Measurements from ENCODE around the gene RBM15. TPM values are rescaled to one million over a fixed set of nuclear protein-coding genes. Genes with fewer than 3 reads are reported as not detected.

Gene RBM15
- total and polyA plus RNA-seq, 2 of the 13 experiments (the other 11 are each of a cell fraction or from before 2014, with no cell fraction given): 13.5 to 36.4 TPM

DNA sequence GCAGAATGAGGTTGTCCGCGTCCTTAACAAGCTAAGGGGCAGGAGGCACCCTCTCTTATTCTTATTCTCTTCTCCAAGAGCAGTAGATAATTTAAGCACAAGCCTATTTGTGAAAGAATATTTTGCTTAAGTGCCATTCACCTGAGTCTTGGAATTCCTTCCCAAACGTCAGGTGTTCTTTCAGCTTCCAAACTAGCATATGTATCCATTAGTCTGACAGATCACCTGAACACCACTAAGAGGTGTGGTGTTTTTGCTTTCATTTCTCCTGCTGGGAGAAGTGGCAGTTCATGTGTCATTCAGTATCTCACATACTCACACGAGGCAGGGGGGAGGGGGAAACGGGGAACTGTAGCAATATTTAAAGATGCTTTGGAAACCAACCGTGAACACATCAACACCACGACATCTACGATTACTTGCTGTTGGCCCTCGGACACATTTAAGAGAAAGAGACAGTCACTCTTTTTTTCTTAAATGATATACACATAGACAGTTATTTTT is 45.5 kb upstream of the RBM15 start:
- Histone ChIP-seq H3K27me3 (ENCODE audit: control insufficient read depth in 1 of 2, insufficient read depth in 2 of 2, low read length in 2 of 2) (peaks cover 0 to 6% of the 10 kb centered on the region in 2 experiments; a peak in 2 of 5 replicates), H3K4me3 (replicated peaks in 1 of 3; ENCODE audit: insufficient read depth in 1 of 3, low read depth in 2 of 3, low read length in 3 of 3) (no peak overlapping the region), H3K27ac (ENCODE audit: extremely low read length, insufficient read depth, low read length) (no peak overlapping the region), H3K4me1 (ENCODE audit: insufficient read depth, low read length) (peaks cover 7% of the 10 kb centered on the region; the same call in 1 of the 2 replicates), H4K20me1 (ENCODE audit: insufficient read depth, low read length) (no peaks in the 10 kb centered on the region), H3K36me3 (replicated peaks in 1 of 2; ENCODE audit: control insufficient read depth in 1 of 2, insufficient read depth in 2 of 2, low read length in 2 of 2) (no peaks in the 10 kb centered on the region), H3K4me2 (ENCODE audit: low read depth, low read length) (no peak overlapping the region), H3K9ac (ENCODE audit: insufficient read depth, low read depth, low read length) (no peak overlapping the region), H2AFZ (ENCODE audit: low read length) (no peak overlapping the region), H3K79me2 (ENCODE audit: insufficient read depth, low read length) (no peaks in the 10 kb centered on the region), H3K9me3 (ENCODE audit: low read length) (no peaks in the 10 kb centered on the region)
- BruUV-seq (replicated peaks): no TSS peak
- in situ Hi-C loops (cut with HindIII; ENCODE audit: extremely low pct_ligation_motif_present, low pct_unique_long_range_greater_than_20kb): no loop called here
- no peak for DNase-seq (ENCODE audit: low spot score)
- ChIA-PET CTCF (ENCODE audit: low intra/inter-chr PET ratio, low total read pairs) (no interaction called here), POLR2A (no interaction called here)
- TF ChIP-seq, protein P1, sequence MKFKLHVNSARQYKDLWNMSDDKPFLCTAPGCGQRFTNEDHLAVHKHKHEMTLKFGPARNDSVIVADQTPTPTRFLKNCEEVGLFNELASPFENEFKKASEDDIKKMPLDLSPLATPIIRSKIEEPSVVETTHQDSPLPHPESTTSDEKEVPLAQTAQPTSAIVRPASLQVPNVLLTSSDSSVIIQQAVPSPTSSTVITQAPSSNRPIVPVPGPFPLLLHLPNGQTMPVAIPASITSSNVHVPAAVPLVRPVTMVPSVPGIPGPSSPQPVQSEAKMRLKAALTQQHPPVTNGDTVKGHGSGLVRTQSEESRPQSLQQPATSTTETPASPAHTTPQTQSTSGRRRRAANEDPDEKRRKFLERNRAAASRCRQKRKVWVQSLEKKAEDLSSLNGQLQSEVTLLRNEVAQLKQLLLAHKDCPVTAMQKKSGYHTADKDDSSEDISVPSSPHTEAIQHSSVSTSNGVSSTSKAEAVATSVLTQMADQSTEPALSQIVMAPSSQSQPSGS (CRISPR knock-in tag; IDR thresholded peaks at IDR 0.05): no peak
- TF ChIP-seq ZNF282 (IDR thresholded peaks at IDR 0.05; ENCODE audit: partially characterized antibody) (no peak), SOX6 (IDR thresholded peaks at IDR 0.05) (no peak), SOX6 (CRISPR knock-in tag; IDR thresholded peaks at IDR 0.05) (no peak), ZNF256 (CRISPR knock-in tag; conservative IDR thresholded peaks at IDR 0.05) (no peak), PREB (CRISPR knock-in tag; IDR thresholded peaks at IDR 0.05) (no peak), HNF4A (CRISPR knock-in tag; IDR thresholded peaks at IDR 0.05) (no peak), ZNF207 (IDR thresholded peaks at IDR 0.05; ENCODE audit: borderline replicate concordance) (no peak)
- no peak for ATAC-seq
- FAIRE-seq: no peak
- intact Hi-C loops (cut with micrococcal nuclease; ENCODE audit: unreplicated experiment): no loop called here
- WGBS (ENCODE audit: low lambda C conversion rate): 36% methylated on average over 9 of the region's 9 CpGs

Data from HepG2 (cell line).